Keratinocyte (primary cell): ENCODE results near the gene AP1S3.

Experiments
- CTCF ChIP-seq, 3 experiments: IDR thresholded peaks in 1 of 3; conservative IDR thresholded peaks in 1 of 3; optimal IDR thresholded peaks in 1 of 3; 2 replicates in 2 of 3; 3 replicates in 1 of 3; pipeline versions ENCODE3 to v1.5.1; 2011; ENCODE audit warnings: low read length in 3 of 3, mild to moderate bottlenecking in 3 of 3, moderate library complexity in 2 of 3, control low read depth in 1 of 3, inconsistent platforms in 1 of 3; ENCODE audit not compliant: insufficient read depth in 2 of 3; ENCODE audit errors: extremely low read depth in 1 of 3
- EZH2 ChIP-seq: IDR thresholded peaks from one replicate; pipeline ENCODE4 v1.6.1; 2012; ENCODE audit warnings: inconsistent platforms, mild to moderate bottlenecking, low read length, moderate library complexity

GRCh38 chr2:223760838-223761502, 76.4 kb downstream of the AP1S3 start:
- TF ChIP-seq CTCF (optimal IDR thresholded peaks at IDR 0.05 in 1 of 3, IDR thresholded peaks at IDR 0.05 in 1 of 3, conservative IDR thresholded peaks at IDR 0.05 in 1 of 3; ENCODE audit: extremely low read depth in 1 of 3, insufficient read depth in 2 of 3, low read length in 3 of 3): peak; percentile 29 to 53 (median 39)
- TF ChIP-seq EZH2: no peak
